Nephron (organoid): ENCODE results near the gene HES3.
A peak's percentile ranks its signal among the peaks of the same experiment; 100 is the strongest.

Experiments used
- H3K27ac Mint-ChIP-seq, 3 experiments: 2 replicates each; pipeline ENCODE4 v1.8.0; 2020; ENCODE audit warnings: mixed read lengths in 3 of 3, mild to moderate bottlenecking in 2 of 3, moderate library complexity in 1 of 3
- H3K27me3 Mint-ChIP-seq: 2 replicates; pipeline ENCODE4 v1.8.0; 2021; ENCODE audit warnings: low read depth, mild to moderate bottlenecking, moderate library complexity, mixed read lengths
- H3K36me3 Mint-ChIP-seq: 2 replicates; pipeline ENCODE4 v1.8.0; 2020; ENCODE audit warnings: low read depth, mixed read lengths
- H3K4me1 Mint-ChIP-seq: 2 replicates; pipeline ENCODE4 v1.8.0; 2020; ENCODE audit warnings: mixed read lengths
- H3K4me3 Mint-ChIP-seq, 3 experiments: 2 replicates each; pipeline ENCODE4 v1.8.0; 2020; ENCODE audit warnings: mild to moderate bottlenecking in 3 of 3, mixed read lengths in 3 of 3, moderate library complexity in 2 of 3
- H3K9me3 Mint-ChIP-seq: 2 replicates; pipeline ENCODE4 v1.8.0; 2020; ENCODE audit warnings: mixed read lengths
- TF ChIP-seq, protein P1 (sequence below), 3 experiments: fragments of 200-600 bp; sonication (generic); IDR thresholded peaks; one replicate each; pipeline ENCODE4 v1.5.0; 2021; ENCODE audit warnings: antibody characterized with exemption in 3 of 3; ENCODE audit not compliant: unreplicated experiment in 3 of 3

Gene HES3

GRCh38 chr1:6287431-6287886 lies 43.5 kb downstream of the HES3 start:
- Mint-ChIP-seq H3K36me3 (no peaks in the 10 kb centered on the region), H3K27me3 (peaks cover 10% of the 10 kb centered on the region), H3K27ac (peak overlapping the region in 2 of 3 experiments; percentile 91 to 96), H3K4me1 (peaks cover 35% of the 10 kb centered on the region), H3K9me3 (no peaks in the 10 kb centered on the region), H3K4me3 (no peak overlapping the region)
- TF ChIP-seq, protein P1, sequence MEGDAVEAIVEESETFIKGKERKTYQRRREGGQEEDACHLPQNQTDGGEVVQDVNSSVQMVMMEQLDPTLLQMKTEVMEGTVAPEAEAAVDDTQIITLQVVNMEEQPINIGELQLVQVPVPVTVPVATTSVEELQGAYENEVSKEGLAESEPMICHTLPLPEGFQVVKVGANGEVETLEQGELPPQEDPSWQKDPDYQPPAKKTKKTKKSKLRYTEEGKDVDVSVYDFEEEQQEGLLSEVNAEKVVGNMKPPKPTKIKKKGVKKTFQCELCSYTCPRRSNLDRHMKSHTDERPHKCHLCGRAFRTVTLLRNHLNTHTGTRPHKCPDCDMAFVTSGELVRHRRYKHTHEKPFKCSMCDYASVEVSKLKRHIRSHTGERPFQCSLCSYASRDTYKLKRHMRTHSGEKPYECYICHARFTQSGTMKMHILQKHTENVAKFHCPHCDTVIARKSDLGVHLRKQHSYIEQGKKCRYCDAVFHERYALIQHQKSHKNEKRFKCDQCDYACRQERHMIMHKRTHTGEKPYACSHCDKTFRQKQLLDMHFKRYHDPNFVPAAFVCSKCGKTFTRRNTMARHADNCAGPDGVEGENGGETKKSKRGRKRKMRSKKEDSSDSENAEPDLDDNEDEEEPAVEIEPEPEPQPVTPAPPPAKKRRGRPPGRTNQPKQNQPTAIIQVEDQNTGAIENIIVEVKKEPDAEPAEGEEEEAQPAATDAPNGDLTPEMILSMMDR (IDR thresholded peaks at IDR 0.05; ENCODE audit: unreplicated experiment in 3 of 3): no peak

DNA sequence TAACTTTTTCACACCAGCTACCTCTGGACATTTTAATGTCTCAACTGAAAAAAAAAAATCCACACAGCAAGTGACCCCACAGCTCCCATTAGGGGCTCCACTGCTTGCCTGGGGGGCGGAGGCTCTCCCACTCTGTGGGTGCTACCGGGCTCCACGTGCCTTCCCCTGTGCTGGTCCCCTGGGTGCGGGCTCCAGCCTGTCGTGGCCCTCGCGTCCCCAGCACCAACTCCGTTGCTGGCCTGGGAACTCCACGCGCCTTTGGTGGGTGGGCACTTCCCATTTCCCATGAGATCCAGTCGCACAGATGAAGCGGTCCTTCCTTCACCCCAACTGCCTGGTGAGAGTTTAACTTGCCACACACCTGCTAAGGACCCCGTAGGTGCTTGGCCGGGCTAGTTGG lies 44.0 kb downstream of the HES3 start:
- TF ChIP-seq, protein P1 (IDR thresholded peaks at IDR 0.05; ENCODE audit: unreplicated experiment in 3 of 3): no peak
- H3K27me3 Mint-ChIP-seq: peaks cover 10% of the 10 kb centered on the region
- H3K27ac Mint-ChIP-seq: peak overlapping the region in 2 of 3 experiments; percentile 91 to 96
- H3K36me3 Mint-ChIP-seq: peaks cover under 1% of the 10 kb centered on the region
- H3K4me1 Mint-ChIP-seq: peaks cover 37% of the 10 kb centered on the region
- no peaks in the 10 kb centered on the region for H3K9me3 Mint-ChIP-seq
- H3K4me3 Mint-ChIP-seq: no peak overlapping the region

- H3K4me1 Mint-ChIP-seq: peaks cover 42% of the 10 kb centered on the region
- no peaks in the 10 kb centered on the region for H3K9me3 Mint-ChIP-seq
- no peak overlapping the region for H3K27ac Mint-ChIP-seq
- H3K27me3 Mint-ChIP-seq: peaks cover 10% of the 10 kb centered on the region
- TF ChIP-seq, protein P1 (IDR thresholded peaks at IDR 0.05; ENCODE audit: unreplicated experiment in 3 of 3): no peak
- H3K4me3 Mint-ChIP-seq: no peak overlapping the region
- peaks cover 6% of the 10 kb centered on the region for H3K36me3 Mint-ChIP-seq
These were observed 44.7 kb downstream of the HES3 start for GRCh38 chr1:6288665-6289064.

DNA sequence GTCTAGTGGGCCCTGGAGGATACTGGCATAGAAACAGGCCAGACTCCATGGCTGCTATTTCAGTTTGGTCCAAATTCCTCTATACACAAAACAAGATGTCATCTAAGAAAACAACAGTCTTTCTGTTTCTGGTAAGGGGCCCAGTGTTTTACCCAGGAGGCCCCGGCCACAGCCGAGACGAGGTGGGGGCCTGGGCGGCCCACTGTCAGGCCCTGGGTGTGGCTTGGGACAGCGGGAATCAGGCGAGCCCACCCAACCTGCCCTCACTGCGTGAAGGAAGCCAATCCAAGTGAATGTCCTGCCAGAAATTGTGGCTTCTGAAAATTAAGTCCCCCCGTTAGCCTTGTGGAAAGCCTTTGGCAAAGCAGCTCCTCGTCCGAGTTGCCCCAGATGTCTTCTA lies 48.1 kb downstream of the HES3 start:
- Mint-ChIP-seq H3K9me3 (no peaks in the 10 kb centered on the region), H3K27ac (peak overlapping the region in 2 of 3 experiments; percentile 68 to 77), H3K4me1 (peaks cover 47% of the 10 kb centered on the region), H3K36me3 (peaks cover 8% of the 10 kb centered on the region), H3K27me3 (peaks cover 3% of the 10 kb centered on the region), H3K4me3 (no peak overlapping the region)
- TF ChIP-seq, protein P1 (IDR thresholded peaks at IDR 0.05; ENCODE audit: unreplicated experiment in 3 of 3): no peak

GRCh38 chr1:6294080-6294889 lies 50.3 kb downstream of the HES3 start:
- Mint-ChIP-seq H3K4me3 (no peak overlapping the region), H3K36me3 (peaks cover 8% of the 10 kb centered on the region)
- TF ChIP-seq, protein P1 (IDR thresholded peaks at IDR 0.05; ENCODE audit: unreplicated experiment in 3 of 3): no peak

More at GRCh38 chr1:6294080-6294889, 50.3 kb downstream of the HES3 start:
- Mint-ChIP-seq H3K27ac (peak overlapping the region in 1 of 3 experiments; percentile 5), H3K27me3 (no peaks in the 10 kb centered on the region), H3K9me3 (no peaks in the 10 kb centered on the region), H3K4me1 (peaks cover 46% of the 10 kb centered on the region)
